IMR-90 (cell line): ENCODE results near the gene FOXM1. TPM values are rescaled to one million over a fixed set of nuclear protein-coding genes. Genes with fewer than 3 reads are reported as not detected.

Source experiments
- ATAC-seq: fragments of 200-7000 bp; cut with Tn5 transposase; 2 replicates; pipeline ENCODE4 v1.9.1; 2020; ENCODE audit warnings: low read depth, mild to moderate bottlenecking, moderate library complexity
- BruUV-seq: library from RNA; stranded (reverse); fragments of 400-500 nt; replicated peaks from 2 replicates; lab custom pipeline; 2021; lab: Mats Ljungman, UMichigan
- CTCF ChIA-PET: fragments of 300-600 bp; formaldehyde crosslinking; extraction: SDS; loops from one replicate; lab custom pipeline; 2021; ENCODE audit warnings: antibody characterized with exemption; lab: Yijun Ruan, JAX
- POLR2A ChIA-PET: fragments of 300-600 bp; sonication (Branson Sonifier 250); formaldehyde crosslinking; loops from one replicate; lab custom pipeline; 2022; ENCODE audit warnings: antibody characterized with exemption; ENCODE audit not compliant: unreplicated experiment; lab: Charles Lee
- DNase-seq: peaks from one replicate; pipeline ENCODE4 v3.0.0; 2013
- H2AFZ ChIP-seq: replicated peaks from 2 replicates; pipeline ENCODE3; 2013; ENCODE audit warnings: low read length, mild to moderate bottlenecking; ENCODE audit not compliant: poor library complexity
- H2AK5ac ChIP-seq: 2 replicates; pipeline ENCODE4 v1.6.1; 2013; ENCODE audit warnings: low read depth, low read length, inconsistent platforms
- H2AK9ac ChIP-seq: replicated peaks from 2 replicates; pipeline ENCODE3; 2013; ENCODE audit warnings: mild to moderate bottlenecking, low read depth, low read length, moderate library complexity; ENCODE audit not compliant: poor library complexity
- H2BK120ac ChIP-seq: 2 replicates; pipeline ENCODE4 v1.6.1; 2013; ENCODE audit warnings: low read depth, low read length, inconsistent platforms
- H2BK15ac ChIP-seq: 3 replicates; pipeline ENCODE4 v1.6.1; 2013; ENCODE audit warnings: low read depth, low read length, inconsistent platforms
- H2BK20ac ChIP-seq: 2 replicates; pipeline ENCODE4 v1.6.1; 2013; ENCODE audit warnings: low read depth, mild to moderate bottlenecking, inconsistent platforms, low read length, moderate library complexity
- H2BK5ac ChIP-seq: 2 replicates; pipeline ENCODE4 v1.6.1; 2013; ENCODE audit warnings: mild to moderate bottlenecking, low read depth, low read length, inconsistent platforms; ENCODE audit not compliant: poor library complexity, severe bottlenecking
- H3K14ac ChIP-seq: replicated peaks from 2 replicates; pipeline ENCODE4 v1.6.1; 2013; ENCODE audit warnings: low read depth, low read length, inconsistent platforms
- H3K18ac ChIP-seq: 2 replicates; pipeline ENCODE4 v1.6.1; 2013; ENCODE audit warnings: low read depth, low read length, control low read depth
- H3K23ac ChIP-seq: 2 replicates; pipeline ENCODE4 v1.6.1; 2013; ENCODE audit warnings: low read depth, low read length, inconsistent platforms
- H3K27ac ChIP-seq: 2 replicates; pipeline ENCODE4 v1.5.1; 2013; ENCODE audit warnings: mild to moderate bottlenecking, control low read depth, low read length; ENCODE audit not compliant: insufficient read depth
- H3K27me3 ChIP-seq: 2 replicates; pipeline ENCODE4 v1.6.1; 2013; ENCODE audit warnings: low read length; ENCODE audit not compliant: control insufficient read depth, insufficient read depth
- H3K36me3 ChIP-seq: 2 replicates; pipeline ENCODE4 v1.6.1; 2013; ENCODE audit warnings: low read length, mixed read lengths; ENCODE audit not compliant: control insufficient read depth, insufficient read depth
- H3K4ac ChIP-seq: 2 replicates; pipeline ENCODE4 v1.6.1; 2013; ENCODE audit warnings: low read depth, low read length, inconsistent platforms
- H3K4me1 ChIP-seq: 2 replicates; pipeline ENCODE4 v1.6.1; 2013; ENCODE audit warnings: low read length, mixed read lengths; ENCODE audit not compliant: control insufficient read depth, insufficient read depth
- H3K4me2 ChIP-seq: 2 replicates; pipeline ENCODE4 v1.6.1; 2013; ENCODE audit warnings: low read depth, mild to moderate bottlenecking, control low read depth, low read length, moderate library complexity
- H3K4me3 ChIP-seq: 2 replicates; pipeline ENCODE4 v1.5.1; 2013; ENCODE audit warnings: low read depth, mild to moderate bottlenecking, control low read depth, low read length, moderate library complexity; ENCODE audit not compliant: insufficient read depth
- H3K56ac ChIP-seq: 2 replicates; pipeline ENCODE4 v1.6.1; 2013; ENCODE audit warnings: low read length, inconsistent platforms; ENCODE audit not compliant: insufficient read depth; ENCODE audit errors: extremely low read depth
- H3K79me1 ChIP-seq, 2 experiments: 2 replicates each; pipeline ENCODE4 v1.6.1; 2013; ENCODE audit warnings: low read length in 2 of 2, inconsistent platforms in 1 of 2, low read depth in 1 of 2
- H3K9ac ChIP-seq: 2 replicates; pipeline ENCODE4 v1.6.1; 2013; ENCODE audit warnings: low read depth, low read length, control low read depth
- H3K9me1 ChIP-seq: 2 replicates; pipeline ENCODE4 v1.6.1; 2013; ENCODE audit warnings: low read length, inconsistent platforms; ENCODE audit not compliant: insufficient read depth
- H3K9me3 ChIP-seq: 2 replicates; pipeline ENCODE4 v1.6.1; 2013; ENCODE audit warnings: low read length; ENCODE audit not compliant: control insufficient read depth, insufficient read depth
- H4K20me1 ChIP-seq: 2 replicates; pipeline ENCODE4 v1.6.1; 2013; ENCODE audit warnings: low read length, inconsistent platforms; ENCODE audit not compliant: insufficient read depth
- H4K5ac ChIP-seq: 2 replicates; pipeline ENCODE4 v1.6.1; 2013; ENCODE audit warnings: mild to moderate bottlenecking, low read depth, low read length, control low read depth
- H4K8ac ChIP-seq, 2 experiments: 2 replicates each; pipeline ENCODE4 v1.6.1; 2013; ENCODE audit warnings: low read depth in 2 of 2, low read length in 2 of 2, control low read depth in 1 of 2, inconsistent platforms in 1 of 2
- H4K91ac ChIP-seq: 2 replicates; pipeline ENCODE4 v1.6.1; 2013; ENCODE audit warnings: low read depth, low read length, inconsistent platforms; ENCODE audit not compliant: insufficient read depth
- BHLHE40 ChIP-seq: fragments of 150-350 bp; IDR thresholded peaks from 2 replicates; pipeline ENCODE4 v1.6.1; 2016; ENCODE audit warnings: mild to moderate bottlenecking, low read depth, low read length
- CEBPB ChIP-seq: IDR thresholded peaks from 2 replicates; pipeline ENCODE4 v1.6.1; 2012; ENCODE audit warnings: low read depth, low read length, improper control_type of control experiment
- MAFK ChIP-seq: IDR thresholded peaks from 2 replicates; pipeline ENCODE4 v1.6.1; 2012; ENCODE audit warnings: low read depth, low read length, improper control_type of control experiment
- MXI1 ChIP-seq: IDR thresholded peaks from 2 replicates; pipeline ENCODE4 v1.6.1; 2012; ENCODE audit warnings: low read depth, mild to moderate bottlenecking, low read length, moderate library complexity, borderline replicate concordance
- POLR2A ChIP-seq: IDR thresholded peaks from 2 replicates; pipeline ENCODE4 v1.6.1; 2012; ENCODE audit warnings: mild to moderate bottlenecking, low read depth, low read length
- RCOR1 ChIP-seq: IDR thresholded peaks from 2 replicates; pipeline ENCODE4 v1.6.1; 2012; ENCODE audit warnings: mild to moderate bottlenecking, low read length, improper control_type of control experiment; ENCODE audit not compliant: insufficient replicate concordance
- SMC3 ChIP-seq: fragments of 150-350 bp; IDR thresholded peaks from 2 replicates; pipeline ENCODE4 v1.6.1; 2016; ENCODE audit warnings: low read depth, mild to moderate bottlenecking, antibody characterized with exemption, low read length, moderate library complexity
- WGBS, 2 experiments: methylation state at CpG; one replicate each; pipeline versions ENCODE4 v1.1.5 to v1.1.7; 2013; ENCODE audit warnings: missing lambda C conversion rate in 2 of 2; ENCODE audit not compliant: insufficient read length in 1 of 2; ENCODE audit errors: extremely low coverage in 2 of 2; 5-methylcytosine and 5-hydroxymethylcytosine counted together
- dilution Hi-C: fragments of 300-500 bp; cut with HindIII; formaldehyde crosslinking; loops from one replicate; pipeline ENCODE4 v1.14.3; 2018; ENCODE audit warnings: low sequenced_read_pairs; ENCODE audit not compliant: unreplicated experiment
- in situ Hi-C: fragments of 300-500 bp; cut with MboI; formaldehyde crosslinking; loops from 3 replicates; pipeline ENCODE4 v1.14.3; 2019; ENCODE audit warnings: low sequenced_read_pairs, inconsistent platforms, mixed read lengths
- intact Hi-C: fragments of 100-400 bp; cut with micrococcal nuclease; formaldehyde crosslinking; loops from 2 replicates; pipeline ENCODE4 v1.10.0; 2022
- polyA plus RNA-seq, 3 experiments: library from polyadenylated mRNA; depleted of rRNA; stranded (reverse); fragments of >200 nt; gene quantifications; 2 replicates each; pipeline ENCODE4 v1.2.3, GENCODE V29; 2012; ENCODE audit warnings: low replicate concordance in 1 of 3
- total RNA-seq: library from RNA; depleted of rRNA; stranded (reverse); fragments of >200 nt; gene quantifications from 2 replicates; pipeline ENCODE4 v1.2.3, GENCODE V29; 2012

Gene FOXM1
- total and polyA plus RNA-seq, 2 of the 4 experiments (the other 2 are of a cell fraction) = 14.9 to 29.3 TPM

- dilution Hi-C loops = no loop called here
- peaks cover 29% of the 10 kb centered on the region for H3K36me3 ChIP-seq
- ATAC-seq = no peak
Observed at GRCh38 chr12:2862876-2863275, 14.1 kb downstream of the FOXM1 start.

More at GRCh38 chr12:2862876-2863275, 14.1 kb downstream of the FOXM1 start:
- 97% methylated on average over 3 of the region's 7 CpGs; no CpG with 5 or more reads in 1 of the 2 experiments for WGBS, 2 experiments
- Histone ChIP-seq H2AK9ac (no peak overlapping the region), H3K9me3 (no peaks in the 10 kb centered on the region), H2BK120ac (no peak overlapping the region), H3K4me2 (no peak overlapping the region), H3K14ac (no peak overlapping the region), H2BK15ac (no peak overlapping the region), H4K20me1 (no peaks in the 10 kb centered on the region), H3K4me1 (no peaks in the 10 kb centered on the region), H3K27ac (no peak overlapping the region), H2BK5ac (no peak overlapping the region), H3K56ac (no peak overlapping the region), H4K91ac (no peak overlapping the region), H4K5ac (no peak overlapping the region), H3K9me1 (peaks cover under 1% of the 10 kb centered on the region; the same call in 1 of the 2 replicates), H3K79me1 (peaks cover 0 to 15% of the 10 kb centered on the region in 2 experiments; a peak in 3 of 4 replicates), H3K9ac (no peak overlapping the region), H3K4me3 (no peak overlapping the region), H3K4ac (no peak overlapping the region), H2AFZ (no peak overlapping the region), H3K27me3 (no peaks in the 10 kb centered on the region), H3K23ac (no peak overlapping the region), H4K8ac (no peak overlapping the region), H3K18ac (no peak overlapping the region), H2BK20ac (no peak overlapping the region), H2AK5ac (no peak overlapping the region)
- in situ Hi-C loops (no loop called here), intact Hi-C loops (no loop called here)
- no peak for DNase-seq
- POLR2A ChIA-PET = no interaction called here
- no TSS peak for BruUV-seq
- CTCF ChIA-PET = interaction anchor here (1.6 kb wide), 1 partner anchor 9 kb away, joined by 6 read pairs; no protein-coding TSS in a partner anchor
- no peak for TF ChIP-seq RCOR1
- TF ChIP-seq CEBPB = no peak
- no peak for TF ChIP-seq MAFK
- TF ChIP-seq BHLHE40 = no peak
- TF ChIP-seq SMC3 = no peak
- no peak for TF ChIP-seq POLR2A
- no peak for TF ChIP-seq MXI1
